MCF 10A (cell line): ENCODE results near the gene GZMM. TPM values are rescaled to one million over a fixed set of nuclear protein-coding genes. Genes with fewer than 3 reads are reported as not detected.

Source experiments
- BruUV-seq: library from RNA; stranded (reverse); fragments of 400-500 nt; replicated peaks from 2 replicates; lab custom pipeline; 2021; lab: Mats Ljungman, UMichigan
- CTCF ChIA-PET: fragments of 300-600 bp; sonication (Branson Sonifier 250); formaldehyde crosslinking; extraction: SDS; loops from one replicate; lab custom pipeline; 2021; ENCODE audit warnings: antibody characterized with exemption, inconsistent platforms; lab: Yijun Ruan, JAX
- POLR2A ChIA-PET: fragments of 300-600, 350-650 bp; sonication (Branson Sonifier 250); formaldehyde crosslinking; extraction: SDS; loops from one replicate; lab custom pipeline; 2020; ENCODE audit warnings: antibody characterized with exemption, inconsistent platforms; lab: Yijun Ruan, JAX
- DNase-seq: peaks from one replicate; pipeline ENCODE4 v3.0.0-alpha.2; 2018; ENCODE audit not compliant: unreplicated experiment
- H3K27ac Mint-ChIP-seq: one replicate; pipeline ENCODE4 v1.8.0; 2022; ENCODE audit warnings: mild to moderate bottlenecking, low read depth, mixed read lengths; ENCODE audit not compliant: unreplicated experiment
- H3K27me3 Mint-ChIP-seq: one replicate; pipeline ENCODE4 v1.8.0; 2022; ENCODE audit warnings: mixed read lengths; ENCODE audit not compliant: insufficient read depth, unreplicated experiment
- H3K36me3 Mint-ChIP-seq: one replicate; pipeline ENCODE4 v1.8.0; 2022; ENCODE audit warnings: mild to moderate bottlenecking, moderate library complexity, mixed read lengths; ENCODE audit not compliant: insufficient read depth, unreplicated experiment
- H3K4me1 Mint-ChIP-seq: one replicate; pipeline ENCODE4 v1.8.0; 2022; ENCODE audit warnings: mixed read lengths; ENCODE audit not compliant: insufficient read depth, unreplicated experiment
- H3K4me3 Mint-ChIP-seq: one replicate; pipeline ENCODE4 v1.8.0; 2022; ENCODE audit warnings: mild to moderate bottlenecking, moderate library complexity, mixed read lengths; ENCODE audit not compliant: unreplicated experiment
- H3K9me3 Mint-ChIP-seq: one replicate; pipeline ENCODE4 v1.8.0; 2022; ENCODE audit warnings: mixed read lengths; ENCODE audit not compliant: unreplicated experiment
- intact Hi-C: fragments of 100-400 bp; cut with micrococcal nuclease; formaldehyde crosslinking; loops from 2 replicates; pipeline ENCODE4 v1.14.1; 2022
- total RNA-seq: library from RNA; stranded (reverse); gene quantifications from 2 replicates; pipeline ENCODE4 v1.2.3, GENCODE V29; 2022
- TF ChIP-seq, protein P1 (sequence below): fragments of 200-600 bp; IDR thresholded peaks from one replicate; pipeline ENCODE4 v1.8.0; 2022; ENCODE audit warnings: antibody characterized with exemption, mild to moderate bottlenecking; ENCODE audit not compliant: unreplicated experiment

Gene GZMM
- total RNA-seq, 1 experiment from 2014 or later = not detected

DNA sequence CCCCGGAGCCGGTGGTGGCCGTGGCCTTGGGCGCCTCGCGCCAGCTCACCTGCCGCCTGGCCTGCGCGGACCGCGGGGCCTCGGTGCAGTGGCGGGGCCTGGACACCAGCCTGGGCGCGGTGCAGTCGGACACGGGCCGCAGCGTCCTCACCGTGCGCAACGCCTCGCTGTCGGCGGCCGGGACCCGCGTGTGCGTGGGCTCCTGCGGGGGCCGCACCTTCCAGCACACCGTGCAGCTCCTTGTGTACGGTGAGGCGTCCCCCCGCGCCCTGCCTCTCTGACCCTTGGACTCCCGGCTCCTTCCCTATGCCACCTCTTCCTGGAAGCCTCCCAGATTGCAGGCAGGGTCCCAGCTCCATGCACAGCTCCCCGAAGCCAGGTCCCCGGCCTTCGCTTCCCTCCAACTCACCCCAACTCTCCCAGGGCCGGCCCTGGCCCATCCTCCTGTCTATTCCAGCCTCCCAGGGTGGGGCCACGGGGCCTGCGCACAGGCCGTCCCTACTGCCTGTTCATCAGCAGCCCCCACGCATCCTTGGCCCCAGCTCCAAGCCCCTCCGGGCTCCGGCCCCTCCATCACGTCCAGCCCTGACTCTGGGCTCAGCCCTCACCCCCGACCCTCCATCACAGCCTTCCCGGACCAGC is 45.9 kb upstream of the GZMM start:
- BruUV-seq = no TSS peak
- Mint-ChIP-seq H3K27ac (no peak overlapping the region), H3K4me3 (no peak overlapping the region), H3K27me3 (peaks cover 20% of the 10 kb centered on the region), H3K9me3 (peaks cover 9% of the 10 kb centered on the region), H3K36me3 (peaks cover 8% of the 10 kb centered on the region), H3K4me1 (no peaks in the 10 kb centered on the region)
- CTCF ChIA-PET = interaction anchor here (0.6 to 1.5 kb wide), 2 partner anchors 12 to 1737 kb away, joined by 3 to 4 read pairs; no protein-coding TSS in a partner anchor
- TF ChIP-seq, protein P1, sequence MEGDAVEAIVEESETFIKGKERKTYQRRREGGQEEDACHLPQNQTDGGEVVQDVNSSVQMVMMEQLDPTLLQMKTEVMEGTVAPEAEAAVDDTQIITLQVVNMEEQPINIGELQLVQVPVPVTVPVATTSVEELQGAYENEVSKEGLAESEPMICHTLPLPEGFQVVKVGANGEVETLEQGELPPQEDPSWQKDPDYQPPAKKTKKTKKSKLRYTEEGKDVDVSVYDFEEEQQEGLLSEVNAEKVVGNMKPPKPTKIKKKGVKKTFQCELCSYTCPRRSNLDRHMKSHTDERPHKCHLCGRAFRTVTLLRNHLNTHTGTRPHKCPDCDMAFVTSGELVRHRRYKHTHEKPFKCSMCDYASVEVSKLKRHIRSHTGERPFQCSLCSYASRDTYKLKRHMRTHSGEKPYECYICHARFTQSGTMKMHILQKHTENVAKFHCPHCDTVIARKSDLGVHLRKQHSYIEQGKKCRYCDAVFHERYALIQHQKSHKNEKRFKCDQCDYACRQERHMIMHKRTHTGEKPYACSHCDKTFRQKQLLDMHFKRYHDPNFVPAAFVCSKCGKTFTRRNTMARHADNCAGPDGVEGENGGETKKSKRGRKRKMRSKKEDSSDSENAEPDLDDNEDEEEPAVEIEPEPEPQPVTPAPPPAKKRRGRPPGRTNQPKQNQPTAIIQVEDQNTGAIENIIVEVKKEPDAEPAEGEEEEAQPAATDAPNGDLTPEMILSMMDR = no peak
- intact Hi-C loops = no loop called here
- no peak for DNase-seq
- POLR2A ChIA-PET = no interaction called here

GRCh38 chr19:498511-498891 is 45.4 kb upstream of the GZMM start:
- CTCF ChIA-PET = interaction anchor here (1.5 kb wide), 1 partner anchor 12 kb away, joined by 4 read pairs; no protein-coding TSS in a partner anchor
- DNase-seq = no peak
- POLR2A ChIA-PET = no interaction called here

DNA sequence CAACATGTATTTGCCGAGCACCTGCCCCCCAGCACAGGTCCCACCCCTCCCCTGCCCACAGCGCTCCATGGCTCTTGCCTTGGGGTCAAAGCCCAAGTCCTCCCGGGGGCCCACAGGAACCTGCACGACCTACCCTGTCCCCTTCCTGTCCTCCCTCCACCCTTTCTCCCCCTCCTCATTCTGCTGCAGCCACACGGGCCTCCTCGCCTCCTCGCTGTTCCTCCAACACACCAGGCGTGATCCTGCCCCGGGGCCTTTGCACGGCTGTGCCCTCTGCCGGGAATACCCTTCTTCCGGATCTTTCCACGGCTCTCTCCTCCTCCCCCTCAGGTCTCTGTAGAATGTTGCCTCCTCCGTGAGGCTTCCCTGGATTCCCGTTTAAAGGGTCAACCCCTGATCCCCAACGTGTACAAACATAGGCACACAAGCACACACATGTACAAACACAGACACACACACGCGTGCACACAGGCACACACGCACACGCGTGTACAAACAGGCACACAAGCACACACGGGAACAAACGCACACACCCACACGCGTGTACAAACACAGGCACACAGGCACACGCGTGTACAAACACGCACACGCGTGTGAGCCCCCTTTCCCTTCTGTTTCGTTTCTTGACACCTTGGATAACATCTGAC is 44.8 kb upstream of the GZMM start:
- H3K4me3 Mint-ChIP-seq = no peak overlapping the region

More at GRCh38 chr19:498511-498891, 45.4 kb upstream of the GZMM start:
- TF ChIP-seq, protein P1 = no peak
- H3K4me1 Mint-ChIP-seq = no peaks in the 10 kb centered on the region
- BruUV-seq = no TSS peak
- intact Hi-C loops = no loop called here
- H3K36me3 Mint-ChIP-seq = peaks cover 6% of the 10 kb centered on the region
- peaks cover 6% of the 10 kb centered on the region for H3K9me3 Mint-ChIP-seq
- H3K4me3 Mint-ChIP-seq = no peak overlapping the region
- H3K27ac Mint-ChIP-seq = no peak overlapping the region
- H3K27me3 Mint-ChIP-seq = peaks cover 20% of the 10 kb centered on the region

DNA sequence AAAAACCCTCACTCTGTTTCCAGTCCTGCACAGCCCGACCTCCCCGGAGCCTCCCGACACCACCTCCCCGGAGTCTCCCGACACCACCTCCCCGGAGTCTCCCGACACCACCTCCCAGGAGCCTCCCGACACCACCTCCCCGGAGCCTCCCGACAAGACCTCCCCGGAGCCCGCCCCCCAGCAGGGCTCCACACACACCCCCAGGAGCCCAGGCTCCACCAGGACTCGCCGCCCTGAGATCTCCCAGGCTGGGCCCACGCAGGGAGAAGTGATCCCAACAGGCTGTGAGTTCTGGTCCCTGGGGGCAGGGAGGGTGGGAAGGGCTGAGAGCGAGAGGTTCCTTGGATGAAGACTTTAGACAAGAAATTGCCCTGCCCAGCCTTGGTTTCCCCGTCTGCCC is 42.2 kb upstream of the GZMM start:
- Mint-ChIP-seq H3K4me3 (no peak overlapping the region), H3K36me3 (peaks cover 6% of the 10 kb centered on the region), H3K9me3 (no peaks in the 10 kb centered on the region), H3K4me1 (no peaks in the 10 kb centered on the region), H3K27ac (no peak overlapping the region), H3K27me3 (peaks cover 20% of the 10 kb centered on the region)
- no peak for DNase-seq
- TF ChIP-seq, protein P1 = no peak
- ChIA-PET CTCF (no interaction called here), POLR2A (no interaction called here)
- intact Hi-C loops = loop anchor here (10.0 kb wide), 1 partner anchor 117 kb away; no protein-coding TSS in a partner anchor
- BruUV-seq = no TSS peak

More for the DNA sequence above, 44.8 kb upstream of the GZMM start:
- BruUV-seq = no TSS peak
- ChIA-PET CTCF (no interaction called here), POLR2A (no interaction called here)
- peaks cover 6% of the 10 kb centered on the region for H3K36me3 Mint-ChIP-seq
- no peaks in the 10 kb centered on the region for H3K4me1 Mint-ChIP-seq
- peaks cover under 1% of the 10 kb centered on the region for H3K9me3 Mint-ChIP-seq
- intact Hi-C loops = no loop called here
- TF ChIP-seq, protein P1 = no peak
- H3K27me3 Mint-ChIP-seq = peaks cover 20% of the 10 kb centered on the region
- H3K27ac Mint-ChIP-seq = no peak overlapping the region
- DNase-seq = no peak
